ENCODE measurements around the gene PTPN6. TPM values are rescaled to one million over a fixed set of nuclear protein-coding genes. Genes with fewer than 3 reads are reported as not detected.

Gene PTPN6
- total and polyA plus RNA-seq, 12 donors: 2.9 to 32.5 (median 5.8) TPM

DNA sequence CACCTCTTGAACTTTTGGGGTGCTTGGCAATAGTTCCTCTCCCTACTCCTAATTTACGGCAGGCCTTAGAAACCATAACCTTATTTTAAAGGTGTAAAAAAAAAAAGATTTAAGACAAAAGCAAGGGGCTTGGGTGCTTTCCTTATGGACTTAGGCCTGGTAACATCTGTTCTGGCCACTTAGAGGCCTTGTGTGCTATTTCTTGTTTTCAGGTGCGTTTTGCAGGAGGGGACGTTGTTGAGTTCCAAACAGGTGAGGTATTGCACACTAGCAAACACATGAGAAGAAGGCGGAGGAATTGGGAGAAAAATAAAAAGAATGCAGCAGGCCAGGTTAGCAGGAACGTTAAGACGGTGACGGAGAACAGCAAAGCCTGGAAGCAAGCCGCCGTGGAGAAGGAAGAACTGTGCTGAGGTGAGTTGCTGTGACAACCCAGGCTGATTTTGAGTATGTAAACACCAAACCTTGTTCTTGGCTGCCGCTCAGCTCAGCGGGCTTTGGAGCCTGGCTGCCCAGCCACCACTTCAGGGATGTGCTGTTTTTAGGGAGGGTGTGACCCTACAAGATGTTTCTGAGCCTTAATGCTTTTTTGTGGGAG is 36.9 kb downstream of the PTPN6 start:
- Histone ChIP-seq H3K27me3 (no peaks in the 10 kb centered on the region), H3K4me1 (no peaks in the 10 kb centered on the region), H3K27ac (no peak overlapping the region), H3K4me3 (no peak overlapping the region), H3K36me3 (peaks cover 0 to 83% (median 4%) of the 10 kb centered on the region in 9 donors), H3K9me3 (no peaks in the 10 kb centered on the region)
- no peak for DNase-seq
- WGBS, 2 donors: 92% methylated on average over 11 of the region's 11 CpGs
- TF ChIP-seq CTCF (IDR thresholded peaks at IDR 0.05): no peak
- intact Hi-C loops (cut with DNase I): no loop called here
- ATAC-seq: no peak

- DNase-seq (no peak), ATAC-seq (peak in 3 of 8 donors; percentile 18 to 61 (median 43))
- no peak overlapping the region for H3K4me3 ChIP-seq
- peak overlapping the region in 1 of 10 donors; percentile 15 for H3K27ac ChIP-seq
- peaks cover 0 to 34% (median 8%) of the 10 kb centered on the region in 9 donors for H3K4me1 ChIP-seq
- intact Hi-C loops (cut with DNase I): no loop called here
- H3K36me3 ChIP-seq: peaks cover 0 to 78% (median 0%) of the 10 kb centered on the region in 9 donors
- TF ChIP-seq CTCF (IDR thresholded peaks at IDR 0.05): no peak
- no peaks in the 10 kb centered on the region for H3K27me3 ChIP-seq
- WGBS, 2 donors: 27 to 49% methylated on average over 2 of the region's 2 CpGs
- H3K9me3 ChIP-seq: no peaks in the 10 kb centered on the region
Measured at GRCh38 chr12:6996040-6996441, 44.9 kb downstream of the PTPN6 start.

DNA sequence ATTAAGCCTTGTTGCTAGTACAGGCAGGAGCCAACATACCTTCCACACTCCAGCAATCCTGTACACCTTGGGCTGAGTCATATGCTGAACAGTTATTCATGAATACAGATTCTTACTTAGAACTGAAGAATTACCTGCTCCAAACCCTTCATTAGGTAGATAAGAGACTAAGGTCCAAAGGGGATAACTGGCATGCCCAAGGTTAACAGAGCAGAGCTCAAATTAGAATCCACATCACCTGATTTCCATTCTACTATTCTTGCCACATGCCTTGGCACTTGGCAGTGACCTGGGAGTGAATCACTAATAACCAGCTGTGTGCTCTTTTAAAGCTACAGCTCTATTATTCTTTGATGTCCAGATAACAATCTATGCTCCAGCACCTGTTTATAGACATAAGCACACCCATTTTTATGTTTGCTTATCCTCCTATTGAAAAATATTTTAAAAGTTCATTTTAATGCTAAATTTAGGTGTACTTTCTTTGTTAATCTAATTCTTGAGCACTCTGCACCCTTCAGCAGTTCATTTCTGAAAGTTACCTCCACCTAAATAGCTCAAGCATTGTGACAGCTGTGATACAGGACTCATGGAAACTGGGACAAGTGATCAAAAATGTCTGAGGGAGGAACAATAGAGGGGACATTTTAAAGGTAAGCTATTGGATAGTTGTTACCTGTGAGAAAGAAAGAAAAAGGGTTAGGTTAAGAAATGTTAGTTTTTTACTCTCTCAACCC is 47.7 kb downstream of the PTPN6 start:
- Histone ChIP-seq H3K4me1 (peaks cover 0 to 48% (median 9%) of the 10 kb centered on the region in 9 donors), H3K27me3 (no peaks in the 10 kb centered on the region), H3K36me3 (peaks cover 0 to 56% (median 0%) of the 10 kb centered on the region in 9 donors), H3K4me3 (peak overlapping the region in 1 of 10 donors; percentile 20), H3K27ac (peak overlapping the region in 9 of 10 donors; percentile 31 to 72 (median 61)), H3K9me3 (no peaks in the 10 kb centered on the region)
- no peak for TF ChIP-seq CTCF (IDR thresholded peaks at IDR 0.05)
- intact Hi-C loops (cut with DNase I): no loop called here
- ATAC-seq (peak; percentile 77 to 92 (median 83)), DNase-seq (peak in 1 of 2 donors; percentile 26)

DNA sequence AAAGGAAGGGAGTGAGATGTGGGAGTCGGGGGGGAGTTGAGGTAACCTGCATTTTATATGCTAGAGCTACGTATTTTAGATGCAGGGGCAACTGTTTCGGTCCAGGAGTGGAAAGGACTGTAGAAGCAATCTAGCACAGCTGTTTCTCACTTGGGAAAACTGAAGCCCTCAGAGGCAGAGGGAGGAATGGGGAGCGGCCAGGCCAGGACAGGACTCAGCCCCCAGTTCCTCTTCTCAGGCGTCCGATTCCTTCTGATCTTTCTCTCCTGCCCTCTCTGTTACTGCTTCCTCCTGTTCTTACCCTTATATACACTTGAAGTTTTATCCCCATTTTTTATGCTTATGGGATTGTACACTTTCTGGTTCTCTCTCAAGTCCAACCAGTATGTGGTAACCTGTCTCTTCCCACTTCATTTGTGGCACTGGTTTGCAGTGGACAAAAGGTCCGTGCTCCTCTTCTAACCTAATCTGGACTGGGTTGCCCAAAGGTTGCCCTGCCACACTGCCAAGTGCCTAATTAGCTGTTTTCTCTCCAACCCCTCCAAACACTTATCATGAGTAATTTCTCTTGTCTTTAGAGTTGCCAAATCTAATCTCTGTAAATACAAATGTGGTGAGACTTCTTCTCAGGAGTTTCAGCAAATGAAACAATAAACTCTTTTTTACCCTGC is 50.9 kb downstream of the PTPN6 start:
- H3K27ac ChIP-seq: peak overlapping the region in 4 of 10 donors; percentile 1 to 61 (median 22)
- no peaks in the 10 kb centered on the region for H3K9me3 ChIP-seq
- no peak for DNase-seq
- intact Hi-C loops (cut with DNase I): no loop called here
- no peak for TF ChIP-seq CTCF (IDR thresholded peaks at IDR 0.05)
- peaks cover 0 to 46% (median 0%) of the 10 kb centered on the region in 9 donors for H3K36me3 ChIP-seq
- 76 to 81% methylated on average over 7 of the region's 7 CpGs for WGBS, 2 donors
- H3K4me1 ChIP-seq: peaks cover 0 to 43% (median 6%) of the 10 kb centered on the region in 9 donors
- H3K27me3 ChIP-seq: no peaks in the 10 kb centered on the region
- ATAC-seq: peak in 2 of 8 donors; percentile 10 to 20
- H3K4me3 ChIP-seq: no peak overlapping the region

Data from heart right ventricle (tissue), 16 donors.